ENCODE results near the gene H1-8. TPM values are rescaled to one million over a fixed set of nuclear protein-coding genes. Genes with fewer than 3 reads are reported as not detected.

The H1-8 gene
- not detected in 5 replicates for total RNA-seq (2022; extraction: Qiagen RNA extraction; ENCODE audit: low read depth)

GRCh38 chr3:129543156-129543790, at the start of gene H1-8:
H1-8 (plus strand) TSS chr3:129543175; CDS start chr3:129543219, 44 bp downstream.

GRCh38 chr3:129528589-129529100, 14.3 kb upstream of the H1-8 start, which contains the start of gene RHO:
RHO (plus strand) TSS chr3:129528639; CDS start chr3:129528734, 95 bp downstream.

Other genes with a start within 250 kb of the H1-8 start
- 0.40 to 0.67 TPM (median 0.51 TPM) in 5 replicates for gene EFCAB12, start 114.5 kb upstream of the H1-8 start, total RNA-seq (2022; extraction: Qiagen RNA extraction; ENCODE audit: low read depth)
- gene MBD4, start 103.2 kb upstream of the H1-8 start, total RNA-seq (2022; extraction: Qiagen RNA extraction; ENCODE audit: low read depth), result 20.8 to 27.0 TPM (median 22.7 TPM) in 5 replicates
- 11.8 to 14.5 TPM (median 13.5 TPM) in 5 replicates for gene IFT122, start 103.0 kb upstream of the H1-8 start, total RNA-seq (2022; extraction: Qiagen RNA extraction; ENCODE audit: low read depth)
- gene RHO, start 14.5 kb upstream of the H1-8 start, total RNA-seq (2022; extraction: Qiagen RNA extraction; ENCODE audit: low read depth), result not detected in 5 replicates
- 74.4 to 95.3 TPM (median 86.1 TPM) in 5 replicates for gene PLXND1, start 63.5 kb downstream of the H1-8 start, total RNA-seq (2022; extraction: Qiagen RNA extraction; ENCODE audit: low read depth)

All from A549 treated with DMSO at 1 μM for 4 hours (cell line).